Activated CD4-positive, alpha-beta T cell treated with anti-CD3 and anti-CD28 coated beads, Interleukin-2, amount 10 ng/mL, durations not matched to agents 24 days and 14 days (primary cell): Measurements from ENCODE around the gene FAIM2. TPM values are rescaled to one million over a fixed set of nuclear protein-coding genes. Genes with fewer than 3 reads are reported as not detected.
"Not testable (repeated sequence)": the region's sequence is repeated elsewhere in the genome, so short reads cannot be mapped to it uniquely, and the experiment has no call there.

ENCODE experiments used
- DNase-seq: peaks from one replicate; pipeline ENCODE4 v3.0.0; 2022
- H3K27ac Mint-ChIP-seq: one replicate; pipeline ENCODE4 v1.8.0; 2022; ENCODE audit warnings: mild to moderate bottlenecking, mixed read lengths
- H3K27me3 Mint-ChIP-seq: one replicate; pipeline ENCODE4 v1.8.0; 2022; ENCODE audit warnings: mixed read lengths
- H3K36me3 Mint-ChIP-seq: one replicate; pipeline ENCODE4 v1.8.0; 2022; ENCODE audit warnings: low read depth, mild to moderate bottlenecking, mixed read lengths
- H3K4me1 Mint-ChIP-seq: one replicate; pipeline ENCODE4 v1.8.0; 2021; ENCODE audit warnings: mixed read lengths
- H3K4me3 Mint-ChIP-seq: one replicate; pipeline ENCODE4 v1.8.0; 2022; ENCODE audit warnings: mild to moderate bottlenecking, moderate library complexity, mixed read lengths
- H3K9me3 Mint-ChIP-seq: one replicate; pipeline ENCODE4 v1.8.0; 2021; ENCODE audit warnings: mixed read lengths
- intact Hi-C: fragments of 100-400 bp; cut with micrococcal nuclease; formaldehyde crosslinking; loops from one replicate; pipeline ENCODE4 v1.15.1; 2023
- total RNA-seq: library from RNA; stranded (reverse); gene quantifications from 2 replicates; pipeline ENCODE4 v1.2.3, GENCODE V29; 2022

The FAIM2 gene
- total RNA-seq, 1 donor from 2014 or later: 0.30 TPM

GRCh38 chr12:49877066-49877465 is 26.6 kb downstream of the FAIM2 start:
- no peak for DNase-seq
- H3K4me3 Mint-ChIP-seq: no peak overlapping the region
- H3K27ac Mint-ChIP-seq: no peak overlapping the region
- no peaks in the 10 kb centered on the region for H3K36me3 Mint-ChIP-seq
- H3K4me1 Mint-ChIP-seq: no peaks in the 10 kb centered on the region
- H3K27me3 Mint-ChIP-seq: peaks cover 4% of the 10 kb centered on the region
- peaks cover 29% of the 10 kb centered on the region for H3K9me3 Mint-ChIP-seq
- intact Hi-C loops: no loop called here

- H3K9me3 Mint-ChIP-seq: peaks cover 29% of the 10 kb centered on the region
- H3K4me1 Mint-ChIP-seq: no peaks in the 10 kb centered on the region
- no peak for DNase-seq
- no peak overlapping the region for H3K27ac Mint-ChIP-seq
- no peak overlapping the region for H3K4me3 Mint-ChIP-seq
- no peaks in the 10 kb centered on the region for H3K36me3 Mint-ChIP-seq
- peaks cover 4% of the 10 kb centered on the region for H3K27me3 Mint-ChIP-seq
- intact Hi-C loops: no loop called here
Measured at GRCh38 chr12:49876070-49876469, 27.6 kb downstream of the FAIM2 start.

GRCh38 chr12:49875115-49875720 is 28.5 kb downstream of the FAIM2 start:
- peaks cover 26% of the 10 kb centered on the region for H3K9me3 Mint-ChIP-seq
- no peak overlapping the region for H3K4me3 Mint-ChIP-seq
- DNase-seq: no peak
- peaks cover 4% of the 10 kb centered on the region for H3K27me3 Mint-ChIP-seq
- H3K27ac Mint-ChIP-seq: no peak overlapping the region
- no peaks in the 10 kb centered on the region for H3K36me3 Mint-ChIP-seq
- intact Hi-C loops: no loop called here
- H3K4me1 Mint-ChIP-seq: no peaks in the 10 kb centered on the region

GRCh38 chr12:49874142-49874897 is 29.4 kb downstream of the FAIM2 start:
- no peak for DNase-seq
- H3K9me3 Mint-ChIP-seq: peaks cover 17% of the 10 kb centered on the region
- no peaks in the 10 kb centered on the region for H3K36me3 Mint-ChIP-seq
- peaks cover 4% of the 10 kb centered on the region for H3K27me3 Mint-ChIP-seq
- no peak overlapping the region for H3K4me3 Mint-ChIP-seq
- H3K27ac Mint-ChIP-seq: no peak overlapping the region
- H3K4me1 Mint-ChIP-seq: no peaks in the 10 kb centered on the region
- intact Hi-C loops: no loop called here

GRCh38 chr12:49873361-49873934 is 30.3 kb downstream of the FAIM2 start:
- no peaks in the 10 kb centered on the region for H3K4me1 Mint-ChIP-seq
- peaks cover 8% of the 10 kb centered on the region for H3K9me3 Mint-ChIP-seq
- no peak overlapping the region for H3K4me3 Mint-ChIP-seq
- intact Hi-C loops: no loop called here
- no peaks in the 10 kb centered on the region for H3K36me3 Mint-ChIP-seq
- peaks cover 4% of the 10 kb centered on the region for H3K27me3 Mint-ChIP-seq
- DNase-seq: no peak
- no peak overlapping the region for H3K27ac Mint-ChIP-seq

GRCh38 chr12:49872781-49873181 is 30.9 kb downstream of the FAIM2 start:
- H3K36me3 Mint-ChIP-seq: no peaks in the 10 kb centered on the region
- no peaks in the 10 kb centered on the region for H3K4me1 Mint-ChIP-seq
- DNase-seq: no peak
- H3K9me3 Mint-ChIP-seq: peaks cover 1% of the 10 kb centered on the region
- no peak overlapping the region for H3K27ac Mint-ChIP-seq
- intact Hi-C loops: no loop called here
- no peak overlapping the region for H3K4me3 Mint-ChIP-seq
- peaks cover 4% of the 10 kb centered on the region for H3K27me3 Mint-ChIP-seq

GRCh38 chr12:49872381-49872780 is 31.3 kb downstream of the FAIM2 start:
- H3K4me3 Mint-ChIP-seq: no peak overlapping the region
- no peak overlapping the region for H3K27ac Mint-ChIP-seq
- H3K27me3 Mint-ChIP-seq: peaks cover 4% of the 10 kb centered on the region
- no peak for DNase-seq
- intact Hi-C loops: no loop called here
- H3K36me3 Mint-ChIP-seq: no peaks in the 10 kb centered on the region
- no peaks in the 10 kb centered on the region for H3K9me3 Mint-ChIP-seq
- H3K4me1 Mint-ChIP-seq: no peaks in the 10 kb centered on the region

- H3K4me3 Mint-ChIP-seq, H3K4me1 Mint-ChIP-seq, DNase-seq, intact Hi-C loops, H3K27me3 Mint-ChIP-seq, H3K36me3 Mint-ChIP-seq, H3K9me3 Mint-ChIP-seq, H3K27ac Mint-ChIP-seq: not testable (repeated sequence)
Measured at GRCh38 chr12:49871811-49872251, 31.9 kb downstream of the FAIM2 start.

- Mint-ChIP-seq H3K9me3 (no peaks in the 10 kb centered on the region), H3K27ac (no peak overlapping the region), H3K27me3 (peaks cover 4% of the 10 kb centered on the region), H3K4me3 (no peak overlapping the region), H3K4me1 (no peaks in the 10 kb centered on the region), H3K36me3 (no peaks in the 10 kb centered on the region)
- DNase-seq: no peak
- intact Hi-C loops: no loop called here
Measured at GRCh38 chr12:49871263-49871561, 32.5 kb downstream of the FAIM2 start.

- Mint-ChIP-seq H3K4me1 (no peaks in the 10 kb centered on the region), H3K36me3 (no peaks in the 10 kb centered on the region)
Measured at GRCh38 chr12:49870501-49871262, 33.0 kb downstream of the FAIM2 start.

GRCh38 chr12:49869816-49870500 is 33.7 kb downstream of the FAIM2 start:
- no peak overlapping the region for H3K4me3 Mint-ChIP-seq
- peaks cover 4% of the 10 kb centered on the region for H3K27me3 Mint-ChIP-seq
- no peaks in the 10 kb centered on the region for H3K36me3 Mint-ChIP-seq
- no peak overlapping the region for H3K27ac Mint-ChIP-seq
- no peaks in the 10 kb centered on the region for H3K9me3 Mint-ChIP-seq
- intact Hi-C loops: no loop called here
- H3K4me1 Mint-ChIP-seq: no peaks in the 10 kb centered on the region
- no peak for DNase-seq

More at GRCh38 chr12:49870501-49871262, 33.0 kb downstream of the FAIM2 start:
- no peaks in the 10 kb centered on the region for H3K9me3 Mint-ChIP-seq
- intact Hi-C loops: no loop called here
- H3K27me3 Mint-ChIP-seq: peaks cover 4% of the 10 kb centered on the region
- no peak overlapping the region for H3K27ac Mint-ChIP-seq
- H3K4me3 Mint-ChIP-seq: no peak overlapping the region
- no peak for DNase-seq

- no peak for DNase-seq
- no peak overlapping the region for H3K27ac Mint-ChIP-seq
- no peaks in the 10 kb centered on the region for H3K4me1 Mint-ChIP-seq
- H3K4me3 Mint-ChIP-seq: no peak overlapping the region
- no peaks in the 10 kb centered on the region for H3K9me3 Mint-ChIP-seq
- intact Hi-C loops: no loop called here
- peaks cover 9% of the 10 kb centered on the region for H3K27me3 Mint-ChIP-seq
- no peaks in the 10 kb centered on the region for H3K36me3 Mint-ChIP-seq
Measured at GRCh38 chr12:49868952-49869815, 34.5 kb downstream of the FAIM2 start.

- peaks cover 5% of the 10 kb centered on the region for H3K27me3 Mint-ChIP-seq
- DNase-seq: no peak
- intact Hi-C loops: no loop called here
- no peaks in the 10 kb centered on the region for H3K4me1 Mint-ChIP-seq
- no peaks in the 10 kb centered on the region for H3K36me3 Mint-ChIP-seq
- H3K27ac Mint-ChIP-seq: no peak overlapping the region
- H3K4me3 Mint-ChIP-seq: no peak overlapping the region
- H3K9me3 Mint-ChIP-seq: no peaks in the 10 kb centered on the region
Measured at GRCh38 chr12:49868449-49868848, 35.3 kb downstream of the FAIM2 start.
